ENCODE results near the gene PIK3C2B.
A peak's percentile ranks its signal among the peaks of the same experiment; 100 is the strongest.

Gene PIK3C2B

DNA sequence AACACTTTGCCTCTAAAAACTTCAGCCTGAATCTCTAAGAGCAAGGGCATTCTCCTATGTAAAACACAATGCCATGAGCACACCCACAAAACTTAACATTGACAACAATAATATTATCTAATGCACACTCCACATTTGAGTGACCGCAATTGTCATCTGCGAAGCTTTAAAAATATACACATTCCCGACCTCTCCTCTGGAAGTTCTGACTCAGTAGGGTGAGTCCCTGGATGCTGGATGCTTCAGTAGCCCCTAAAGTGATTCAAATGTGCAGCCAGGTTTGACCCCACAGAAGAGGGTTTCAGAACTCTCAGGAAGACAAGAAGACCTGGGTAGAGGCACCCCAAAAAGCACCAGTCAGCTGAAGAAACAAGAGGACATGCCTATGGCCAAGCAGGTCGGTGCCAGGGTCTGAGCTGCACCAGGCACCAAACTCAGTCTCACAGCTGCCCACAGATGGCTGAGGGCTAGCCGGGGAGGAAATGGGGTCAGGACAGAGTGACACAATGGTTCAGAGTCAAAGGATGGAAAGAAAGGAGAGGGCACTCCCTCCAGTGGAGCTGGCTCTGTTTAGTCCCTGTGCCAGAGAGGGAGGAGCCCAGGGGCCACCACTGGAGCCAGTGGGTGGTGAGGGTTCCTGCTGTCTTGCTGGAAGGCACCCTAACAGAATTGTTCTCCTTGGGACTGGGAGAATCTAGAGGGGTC, 17.4 kb downstream of the PIK3C2B start:
- DNase-seq, result no peak

DNA sequence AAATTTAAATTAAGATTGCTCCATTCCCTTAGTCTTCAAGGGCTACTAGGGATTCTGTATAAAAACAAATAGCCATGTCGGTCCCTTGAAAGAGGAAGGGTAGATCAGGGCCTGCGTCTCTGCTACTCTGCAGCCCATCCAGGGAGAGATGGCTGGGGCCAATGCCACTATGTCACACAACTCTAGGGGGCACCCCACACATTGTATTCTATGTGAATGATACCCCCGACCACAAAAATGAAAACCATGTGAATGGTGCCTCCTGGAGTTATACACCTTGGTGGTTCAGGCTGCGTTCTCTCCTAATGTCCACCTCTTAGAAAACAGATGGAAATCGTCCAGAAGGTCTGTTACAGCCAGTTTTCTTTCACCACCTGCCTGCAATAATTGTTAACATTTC, 18.0 kb downstream of the PIK3C2B start:
- no peak for DNase-seq

DNA sequence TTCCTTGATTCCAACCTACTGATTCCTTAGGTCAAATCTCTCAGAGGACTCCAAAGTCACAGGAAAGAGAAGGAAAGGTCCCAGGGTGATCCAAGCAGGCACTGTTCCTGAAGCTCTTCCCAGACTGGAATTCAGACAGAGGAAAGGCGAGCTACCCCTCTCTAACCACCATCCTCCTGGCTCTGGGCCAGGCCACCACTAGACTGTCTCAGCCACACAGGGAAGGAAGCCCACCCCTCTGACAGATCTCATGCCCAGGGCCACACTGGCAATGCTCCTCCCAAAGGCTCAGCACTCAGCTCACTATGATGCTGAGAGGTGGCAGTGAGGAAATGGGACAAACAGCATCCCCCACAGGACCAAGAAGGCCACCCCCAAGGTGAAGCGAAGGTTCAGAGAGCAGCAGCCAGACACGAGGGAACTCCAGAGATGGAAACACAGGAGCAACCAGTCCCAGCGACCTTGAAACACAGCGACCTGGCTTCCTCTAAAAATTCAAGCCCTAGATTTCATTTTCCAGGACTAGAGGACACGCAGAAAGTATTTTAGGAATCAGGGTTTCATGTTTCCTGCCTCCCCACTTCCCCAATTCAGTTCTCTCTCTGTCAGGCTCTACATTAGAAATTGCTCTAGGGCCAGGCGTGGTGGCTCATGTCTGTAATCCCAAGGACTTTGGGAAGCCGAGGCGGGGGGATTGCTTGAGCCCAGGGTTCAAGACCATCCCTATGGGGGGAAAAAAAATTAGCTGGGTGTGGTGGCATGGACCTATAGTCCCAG, 18.8 kb downstream of the PIK3C2B start:
- DNase-seq, result peak in 1 of 2 donors; percentile 34

DNA sequence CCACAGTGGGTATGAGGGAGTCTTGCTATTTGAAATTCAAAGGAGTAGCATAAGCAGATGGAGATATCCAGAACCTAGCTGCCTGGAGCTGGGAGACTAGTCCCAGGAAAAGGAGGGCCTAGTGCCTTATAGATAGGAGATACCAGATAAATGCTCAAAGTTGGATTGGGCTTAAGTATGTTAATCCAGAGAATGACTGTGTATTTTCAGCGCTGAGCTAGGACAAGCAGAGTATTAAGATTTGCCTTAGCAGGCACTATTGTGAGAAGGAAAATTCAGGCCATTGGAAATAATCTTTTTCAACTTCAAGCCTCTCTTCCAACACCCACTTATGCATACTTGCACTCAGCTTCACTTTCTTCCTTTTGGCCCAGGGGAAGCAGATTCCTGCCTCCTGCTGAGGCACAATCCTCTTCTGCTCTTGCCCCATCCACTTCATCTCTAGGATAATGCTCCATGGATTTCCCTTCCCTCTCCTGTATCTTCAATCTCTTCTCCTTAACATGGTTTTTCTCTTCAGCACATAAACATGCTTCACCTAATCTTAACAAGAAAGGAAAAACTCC, 21.1 kb downstream of the PIK3C2B start:
- DNase-seq, result no peak

DNA sequence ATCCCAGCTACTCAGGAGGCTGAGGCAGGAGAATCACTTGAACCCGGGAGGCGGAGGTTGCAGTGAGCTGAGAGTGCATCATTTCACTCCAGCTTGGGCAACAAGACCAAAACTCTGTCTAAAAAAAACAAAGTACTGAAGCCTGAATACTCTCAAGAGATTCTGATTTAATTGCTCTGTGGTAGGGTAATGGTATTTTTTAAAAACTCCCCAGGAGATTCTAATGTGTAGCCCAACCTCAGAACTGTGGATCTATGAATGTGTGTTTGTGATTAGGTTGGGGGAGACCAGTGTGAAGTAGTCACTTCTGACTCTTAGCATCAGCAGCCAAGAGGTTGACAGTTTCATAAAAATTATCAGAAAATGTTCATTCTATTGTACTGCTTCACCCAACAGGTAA, 21.9 kb downstream of the PIK3C2B start:
- no peak for DNase-seq

DNA sequence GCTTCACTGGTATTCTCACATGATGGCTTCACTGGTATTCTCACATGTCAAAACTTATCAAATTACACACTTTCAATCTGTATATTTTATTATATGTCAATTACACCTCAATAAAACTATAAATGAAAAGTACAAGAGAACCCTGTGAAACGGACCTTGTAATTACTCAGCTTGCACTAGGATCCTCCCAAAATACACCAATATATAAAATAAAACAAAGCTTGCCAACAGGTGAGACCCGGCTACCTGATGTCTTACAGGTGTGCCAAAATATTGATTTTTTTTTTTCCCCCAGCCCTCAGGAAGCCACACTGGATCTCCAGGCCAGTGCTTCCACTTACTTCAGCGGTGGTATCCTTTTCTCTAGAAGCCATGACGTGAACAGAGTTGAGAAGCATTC, 22.9 kb downstream of the PIK3C2B start:
- DNase-seq, result no peak

DNA sequence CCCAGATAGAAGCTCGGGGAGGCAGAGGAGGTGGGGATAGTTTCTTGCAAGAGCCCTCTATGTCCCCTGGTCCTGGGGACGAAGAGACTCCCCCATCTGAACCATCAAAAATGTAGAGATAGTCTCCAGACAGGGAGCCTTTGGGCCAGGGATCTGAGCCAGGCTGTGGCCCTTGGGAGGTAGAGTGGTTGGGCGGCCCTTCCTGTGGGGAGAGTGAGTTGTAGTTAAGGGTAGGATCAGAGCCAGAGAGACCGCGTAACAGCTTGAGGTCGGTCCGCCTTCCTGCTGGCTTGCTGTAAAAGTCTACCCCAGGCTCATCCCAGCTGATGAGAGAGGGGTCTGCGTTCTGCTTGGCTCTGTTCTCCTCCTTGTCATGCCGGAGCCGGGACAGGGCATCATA, 25.3 kb downstream of the PIK3C2B start:
- no peak for DNase-seq

DNA sequence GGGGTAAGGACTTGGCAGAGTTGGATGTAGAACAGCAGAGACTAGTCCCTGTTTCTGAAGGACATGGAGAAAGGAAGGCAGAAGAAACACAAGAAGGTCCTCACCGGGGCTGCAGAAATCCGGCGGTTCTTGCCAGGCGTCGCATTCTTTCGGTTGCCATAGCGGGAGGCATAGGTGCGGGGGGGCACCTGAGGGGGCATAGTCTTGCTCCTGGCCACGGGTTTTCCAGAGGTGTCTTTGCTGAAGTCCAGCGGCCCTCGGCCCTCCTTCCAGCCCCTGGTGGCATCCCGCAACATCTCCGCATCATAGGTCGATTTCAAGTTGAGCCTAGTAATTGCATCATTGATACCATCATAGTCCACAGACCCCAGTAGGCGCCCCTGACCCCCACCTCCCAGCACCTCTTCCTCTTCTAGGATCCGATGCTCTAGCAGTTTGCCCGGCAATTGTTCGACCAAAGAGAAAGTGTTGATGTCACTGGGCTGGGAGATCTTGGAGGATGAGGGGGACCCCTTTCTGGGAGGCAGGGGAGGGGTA, 25.8 kb downstream of the PIK3C2B start:
- no peak for DNase-seq

DNA sequence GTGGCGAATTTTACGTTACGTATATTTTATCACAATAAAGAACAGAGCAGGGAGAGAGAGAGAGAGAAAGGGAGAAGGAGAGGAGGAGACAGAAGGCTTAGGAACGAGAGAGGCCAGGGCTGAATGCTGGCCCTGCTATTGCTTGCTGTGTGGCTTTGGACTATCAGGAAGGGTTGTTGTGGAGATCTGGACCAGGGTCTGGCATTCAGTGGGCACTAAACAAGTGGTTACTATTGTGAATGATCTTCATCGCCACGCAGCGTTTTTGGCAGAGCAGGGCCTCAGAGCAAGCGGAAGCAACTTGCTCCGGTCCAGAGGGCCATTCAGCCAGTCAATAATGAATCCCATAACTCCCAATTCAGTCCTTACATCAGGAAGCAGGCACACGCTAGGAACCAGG, 26.4 kb downstream of the PIK3C2B start:
- DNase-seq, result no peak

DNA sequence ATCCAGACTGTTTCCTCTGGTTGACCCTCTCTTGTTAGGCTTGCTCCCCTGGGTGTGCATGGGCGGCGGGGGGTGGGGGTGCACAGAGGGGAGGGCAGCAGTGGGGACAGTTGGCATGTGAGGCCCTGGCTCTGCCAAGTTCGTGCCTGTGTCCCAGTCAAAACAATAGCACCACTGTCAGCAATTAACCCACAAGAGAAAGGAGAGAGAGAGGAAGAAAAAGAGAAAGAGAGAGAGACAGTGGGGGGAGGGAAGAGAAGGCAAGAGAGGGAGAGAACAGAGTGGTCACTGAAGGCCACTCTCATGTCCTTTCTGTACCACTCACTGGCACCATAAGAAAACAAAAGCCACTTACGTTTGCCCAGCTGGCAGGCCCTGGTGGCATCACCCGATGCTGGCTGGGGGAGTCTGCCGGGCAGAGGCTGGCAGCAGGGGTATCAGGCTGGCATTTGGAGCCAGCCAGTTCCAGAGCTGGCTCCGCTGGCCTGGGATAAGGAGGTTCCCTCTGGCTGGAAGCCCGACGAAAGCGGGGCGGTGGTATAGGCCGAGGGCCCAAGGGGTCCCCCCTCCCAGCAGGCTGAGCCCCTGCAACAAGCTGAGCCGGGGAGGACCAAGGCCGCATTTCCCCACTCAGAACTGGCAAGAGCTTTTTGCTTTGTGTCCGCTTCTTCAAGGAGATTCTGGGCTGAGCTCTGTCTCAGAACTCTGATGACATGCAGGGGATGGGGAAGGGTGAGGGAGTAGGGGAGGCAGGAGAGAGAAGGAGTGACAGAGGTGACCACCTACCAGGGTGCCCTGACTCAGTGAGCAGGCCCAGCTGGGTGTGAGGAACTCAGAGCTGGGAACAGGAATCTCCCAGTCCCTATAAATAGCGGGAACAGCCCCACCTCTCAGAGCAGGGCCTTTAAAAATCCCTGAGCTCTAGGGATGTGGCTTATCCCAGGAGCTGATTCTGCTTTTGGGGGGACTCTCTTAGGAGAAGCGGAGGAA, 27.9 kb downstream of the PIK3C2B start:
- no peak for DNase-seq

DNA sequence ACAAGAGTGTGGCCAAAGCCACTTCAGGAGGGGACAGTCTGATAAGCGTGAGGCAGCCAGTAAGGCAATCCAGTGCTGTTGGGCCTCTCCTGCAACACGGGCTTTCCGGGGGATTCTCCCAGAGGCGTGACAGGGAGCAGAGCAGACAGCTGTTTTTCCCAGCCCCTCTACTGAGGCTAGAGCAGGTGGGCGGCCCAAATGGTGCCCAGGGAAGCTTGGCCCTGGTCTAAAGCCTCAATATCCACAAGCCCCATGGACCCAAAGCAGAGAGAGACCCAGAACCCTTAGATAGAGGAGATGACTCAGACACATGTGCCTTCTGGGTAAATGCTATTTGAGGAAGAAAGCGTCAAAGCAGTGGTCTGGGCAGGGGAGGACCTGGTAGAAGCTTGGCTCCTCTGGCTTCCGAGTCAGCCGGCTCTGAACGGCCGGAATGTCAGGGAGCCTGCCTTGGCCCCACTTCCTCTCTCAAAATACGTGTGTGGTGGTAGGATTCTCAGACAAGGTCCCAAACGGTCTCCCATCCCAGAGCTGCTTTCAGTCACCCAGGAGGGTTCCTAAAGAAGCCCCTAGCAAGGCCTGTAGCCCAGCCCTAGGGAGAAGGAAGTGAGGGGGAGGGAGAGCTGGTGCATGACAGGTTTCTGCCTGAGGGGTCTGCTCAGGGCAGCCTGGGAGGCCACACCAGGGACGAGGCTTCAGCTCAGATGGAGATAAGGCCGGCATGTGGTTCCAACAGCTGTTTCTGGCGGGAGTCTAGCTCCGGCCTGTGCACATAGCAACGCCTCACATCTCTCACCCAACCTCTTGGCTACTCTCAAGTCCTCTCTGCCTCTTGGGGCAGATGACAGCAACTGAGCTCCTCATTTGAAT, 28.8 kb downstream of the PIK3C2B start:
- DNase-seq, result peak; percentile 17 to 68

DNA sequence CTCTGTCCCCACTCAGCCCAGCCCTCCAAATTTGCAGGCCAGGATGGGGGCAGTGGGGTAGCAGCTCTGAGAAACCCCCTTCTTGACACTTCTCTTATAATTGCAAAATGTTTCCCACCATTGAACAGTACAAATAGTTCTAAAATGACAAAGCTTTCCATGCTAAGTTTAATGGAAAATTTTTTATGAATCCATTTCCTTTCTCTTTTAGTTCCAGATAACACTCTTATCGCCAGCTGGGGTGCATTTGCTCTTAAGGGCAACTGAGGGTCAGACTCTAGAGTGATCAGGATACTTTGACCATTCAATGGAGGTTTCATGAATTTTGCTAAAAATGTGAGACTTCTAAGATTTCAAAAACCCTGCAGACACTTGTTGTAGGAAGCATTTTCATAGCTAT, 29.9 kb downstream of the PIK3C2B start:
- DNase-seq, result no peak

DNA sequence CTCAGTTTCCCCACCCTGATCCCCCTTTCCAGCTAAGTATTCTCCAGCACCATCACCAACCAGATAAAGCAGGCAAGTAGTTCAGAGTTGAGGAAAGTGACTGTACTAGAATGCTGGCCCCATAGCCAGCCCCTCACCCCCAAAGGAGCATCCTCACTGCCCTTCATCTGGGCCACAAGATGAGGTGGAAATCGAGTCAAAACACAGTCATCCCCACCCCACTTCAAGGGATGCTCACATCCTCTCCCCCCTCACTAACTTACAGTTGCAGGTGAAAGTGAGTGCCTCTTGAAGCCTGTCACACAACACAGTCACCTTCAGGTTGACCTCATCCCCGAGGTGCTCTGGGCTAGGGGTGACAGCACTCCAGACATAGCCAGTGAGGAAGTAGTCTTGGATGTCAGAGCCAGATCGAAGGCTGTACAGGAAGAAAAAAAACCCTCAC, 30.4 kb downstream of the PIK3C2B start:
- DNase-seq, result no peak

DNA sequence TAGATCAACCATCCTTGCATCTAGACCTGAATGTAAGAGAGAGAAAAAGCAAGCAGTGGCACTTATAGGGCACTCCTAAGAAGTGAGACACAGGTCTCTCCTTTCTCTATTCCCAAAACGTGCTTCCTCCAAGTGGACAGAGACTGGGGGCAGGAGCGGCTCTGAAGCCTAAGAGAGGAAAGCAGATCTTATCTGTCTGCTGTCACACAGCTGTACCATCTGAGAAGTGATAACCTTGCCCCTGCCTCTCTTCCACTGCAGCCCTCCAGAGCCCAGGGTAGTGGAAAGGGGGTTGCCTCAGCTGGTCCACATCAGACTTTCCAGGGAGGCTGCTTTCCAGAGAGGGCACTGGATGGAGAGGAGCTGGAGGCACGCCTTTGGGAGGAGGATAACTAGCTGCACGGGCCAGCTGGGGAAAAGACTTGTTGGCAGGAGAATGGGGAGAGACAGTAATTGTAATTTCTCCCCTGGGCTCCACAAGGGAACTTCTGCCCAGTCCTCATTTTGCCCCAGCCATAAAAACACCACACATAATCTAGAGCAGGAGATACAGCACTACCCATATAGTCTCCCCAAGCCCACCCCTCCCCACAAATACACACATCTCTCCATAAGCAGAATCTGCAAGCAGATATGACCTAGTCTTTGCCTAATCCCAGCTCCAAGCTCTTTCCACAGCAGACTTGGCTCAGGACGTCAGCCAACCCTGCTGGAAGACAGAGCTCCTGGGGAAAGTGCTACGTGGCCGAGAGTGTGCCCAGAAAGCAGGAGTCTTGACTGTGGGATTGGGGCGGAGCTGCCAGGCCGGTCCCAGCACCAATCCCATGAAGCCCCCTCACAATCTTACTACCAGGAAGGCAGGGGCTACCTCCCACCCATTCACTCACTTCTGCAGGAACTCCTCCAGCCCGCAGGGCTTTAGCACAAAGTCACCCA, 31.2 kb downstream of the PIK3C2B start:
- DNase-seq, result no peak

DNA sequence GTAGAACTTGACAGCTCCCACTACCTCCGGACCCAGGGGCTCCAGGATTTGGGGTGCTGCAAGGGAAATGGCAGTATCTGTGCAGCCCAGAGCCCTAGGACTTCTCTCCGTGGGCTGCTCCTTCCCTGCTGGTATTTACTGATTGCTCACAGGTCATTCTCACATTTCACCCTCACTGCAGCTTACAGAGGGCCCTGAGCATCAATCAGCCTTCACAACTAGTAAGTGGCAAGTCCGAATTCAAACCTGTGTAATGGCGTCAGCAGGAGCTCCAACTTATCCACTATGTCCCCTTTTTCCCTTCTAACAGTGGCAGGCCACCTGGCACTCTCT, 32.4 kb downstream of the PIK3C2B start:
- no peak for DNase-seq

DNA sequence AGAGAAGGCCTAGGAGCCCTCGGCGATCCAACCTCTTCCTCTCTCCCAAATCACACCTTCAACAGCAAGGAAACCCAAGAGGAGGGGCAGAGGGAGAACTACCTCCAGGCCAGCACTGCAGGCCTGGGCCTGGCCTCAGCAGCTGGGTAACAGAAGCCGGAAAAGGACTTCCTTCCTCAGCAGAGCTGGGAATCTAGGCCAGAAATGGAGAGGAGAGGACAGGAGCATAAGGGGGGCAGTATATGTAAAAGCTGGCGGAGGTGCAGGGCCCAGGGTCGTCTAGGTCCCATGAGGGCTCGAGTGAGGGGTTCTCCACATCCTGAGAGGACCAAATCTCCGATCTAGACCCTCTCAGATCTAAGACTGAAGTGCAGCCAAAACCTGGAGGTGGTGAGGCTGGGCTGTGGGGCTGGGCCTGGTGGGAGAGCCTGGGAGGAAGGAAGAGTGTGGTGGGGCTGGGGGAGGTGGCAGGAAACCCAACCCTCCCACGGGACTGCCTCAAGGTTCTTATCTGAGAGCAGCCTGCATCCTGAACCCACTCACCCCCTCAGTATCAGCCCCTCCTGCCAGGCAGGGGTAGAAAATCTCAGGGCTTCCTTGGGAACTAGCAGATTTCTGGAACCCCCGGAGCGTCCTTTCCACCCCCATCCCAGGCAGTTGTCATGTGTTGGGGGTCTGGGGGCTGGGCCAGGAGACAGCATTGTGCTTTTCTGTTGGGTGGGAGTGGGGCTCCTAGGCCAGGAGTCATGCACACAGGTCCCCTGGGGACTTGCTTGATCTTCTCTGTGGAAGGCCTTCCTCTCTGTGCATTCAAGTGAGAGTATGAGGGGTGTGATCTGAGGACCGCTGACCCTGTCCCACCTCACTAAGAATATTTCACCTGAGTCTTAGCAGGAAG, 33.0 kb downstream of the PIK3C2B start:
- peak in 1 of 2 donors; percentile 91 for DNase-seq

DNA sequence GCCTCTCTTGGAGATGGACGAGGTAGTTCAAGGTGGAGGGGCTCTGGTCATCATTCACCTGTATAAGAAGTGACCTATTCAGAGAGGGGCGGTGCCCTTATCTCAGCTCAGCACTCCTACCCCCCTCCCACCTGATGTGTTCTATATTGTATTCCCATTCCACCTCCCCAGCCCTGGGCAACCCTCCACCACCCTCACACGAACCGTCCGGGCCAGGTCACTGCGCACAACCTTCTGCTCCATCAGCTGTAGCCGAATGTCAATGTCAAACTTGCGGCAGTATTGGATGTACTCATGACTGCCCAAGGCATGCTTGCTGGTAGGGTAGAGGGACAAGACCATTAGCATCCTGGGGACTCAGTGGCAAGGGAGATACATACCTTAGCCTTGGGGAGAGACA, 34.3 kb downstream of the PIK3C2B start:
- DNase-seq, result no peak

DNA sequence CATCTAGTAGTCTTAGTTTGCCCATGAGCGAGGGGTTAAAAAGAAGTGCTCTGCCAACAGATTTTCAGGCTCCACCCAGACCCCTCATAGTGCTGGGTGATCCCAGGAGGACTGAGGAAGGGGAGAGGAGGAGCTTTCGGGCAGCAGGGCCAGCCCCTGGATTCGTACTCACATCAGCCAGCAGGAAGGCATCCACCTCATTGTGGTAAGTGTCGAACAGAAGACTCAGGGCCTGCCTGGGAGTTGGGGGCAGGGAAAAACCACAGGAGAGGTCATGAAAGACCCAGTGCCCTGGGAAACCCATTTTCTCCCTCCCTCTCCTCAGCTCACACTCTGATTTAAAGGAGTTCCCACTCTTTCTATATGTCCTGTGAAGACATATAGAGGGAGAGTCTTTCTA, 34.9 kb downstream of the PIK3C2B start:
- no peak for DNase-seq

DNA sequence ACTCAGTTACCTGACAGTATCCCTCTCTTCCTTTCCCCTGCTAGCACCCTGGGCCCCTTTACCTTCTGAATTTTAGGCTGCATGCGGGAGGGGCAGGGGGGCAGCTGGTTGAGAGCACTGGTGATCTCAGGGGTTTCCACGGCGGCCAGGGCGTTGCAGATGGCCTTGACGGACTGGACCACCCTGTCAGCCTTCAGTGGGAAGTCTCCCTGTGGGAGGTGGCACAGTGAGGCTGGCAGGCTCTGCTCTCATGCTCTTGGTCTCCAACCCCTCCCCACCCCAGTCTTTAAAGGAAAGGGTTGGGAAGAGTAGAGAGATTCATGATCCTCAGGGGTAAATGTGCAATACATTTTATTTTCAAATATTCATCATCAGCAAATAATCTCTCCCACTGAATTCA, 36.9 kb downstream of the PIK3C2B start:
- no peak for DNase-seq
